ENCODE results near the gene NFATC2. TPM values are rescaled to one million over a fixed set of nuclear protein-coding genes. Genes with fewer than 3 reads are reported as not detected.

NFATC2 gene
- total and polyA plus RNA-seq, 12 donors: 0.61 to 7.7 (median 4.0) TPM

- intact Hi-C loops (cut with DNase I): no loop called here
- H3K4me1 ChIP-seq (replicated peaks in 1 of 2): peaks cover 0 to 1% of the 10 kb centered on the region in 2 donors
- DNase-seq: no peak
- WGBS, 4 donors: 70 to 82% (median 81%) methylated on average over 16 to 21 of the region's 21 CpGs
- TF ChIP-seq POLR2A (IDR thresholded peaks at IDR 0.05) (no peak), CTCF (IDR thresholded peaks at IDR 0.05) (no peak)
- no peak overlapping the region for H3K27ac ChIP-seq
- H3K9me3 ChIP-seq (replicated peaks in 1 of 3): no peaks in the 10 kb centered on the region
- no peak overlapping the region for H3K4me3 ChIP-seq
- no peaks in the 10 kb centered on the region for H3K36me3 ChIP-seq (replicated peaks in 1 of 2)
- no peaks in the 10 kb centered on the region for H3K27me3 ChIP-seq
These were observed 125.0 kb downstream of the NFATC2 start for GRCh38 chr20:51417250-51418136.

- H3K36me3 ChIP-seq (replicated peaks in 1 of 2): no peaks in the 10 kb centered on the region
- H3K27me3 ChIP-seq: no peaks in the 10 kb centered on the region
- intact Hi-C loops (cut with DNase I): no loop called here
- TF ChIP-seq CTCF (IDR thresholded peaks at IDR 0.05) (no peak), POLR2A (IDR thresholded peaks at IDR 0.05) (no peak)
- DNase-seq: no peak
- no peaks in the 10 kb centered on the region for H3K9me3 ChIP-seq (replicated peaks in 1 of 3)
- 77 to 84% (median 79%) methylated on average over 6 of the region's 6 CpGs for WGBS, 4 donors
- H3K4me1 ChIP-seq (replicated peaks in 1 of 2): peaks cover 0 to 4% of the 10 kb centered on the region in 2 donors
- no peak overlapping the region for H3K27ac ChIP-seq
- H3K4me3 ChIP-seq: no peak overlapping the region
These were observed 125.8 kb downstream of the NFATC2 start for GRCh38 chr20:51416532-51417249.

- Histone ChIP-seq H3K27ac (no peak overlapping the region), H3K36me3 (replicated peaks in 1 of 2) (no peaks in the 10 kb centered on the region), H3K27me3 (no peaks in the 10 kb centered on the region), H3K4me1 (replicated peaks in 1 of 2) (peaks cover 0 to 4% of the 10 kb centered on the region in 2 donors), H3K4me3 (no peak overlapping the region), H3K9me3 (replicated peaks in 1 of 3) (no peaks in the 10 kb centered on the region)
- WGBS, 4 donors: 78 to 93% (median 87%) methylated on average over 5 of the region's 5 CpGs
- TF ChIP-seq CTCF (IDR thresholded peaks at IDR 0.05) (no peak), POLR2A (IDR thresholded peaks at IDR 0.05) (no peak)
- intact Hi-C loops (cut with DNase I): no loop called here
- no peak for DNase-seq
These were observed 128.7 kb downstream of the NFATC2 start for GRCh38 chr20:51413857-51414256.

GRCh38 chr20:51412951-51413481 is 129.5 kb downstream of the NFATC2 start:
- Histone ChIP-seq H3K9me3 (replicated peaks in 1 of 3) (no peaks in the 10 kb centered on the region), H3K4me3 (no peak overlapping the region), H3K27me3 (no peaks in the 10 kb centered on the region), H3K4me1 (replicated peaks in 1 of 2) (peaks cover 0 to 4% of the 10 kb centered on the region in 2 donors), H3K27ac (no peak overlapping the region), H3K36me3 (replicated peaks in 1 of 2) (no peaks in the 10 kb centered on the region)
- WGBS, 4 donors: 44 to 66% (median 56%) methylated on average over 4 to 15 of the region's 15 CpGs
- no peak for DNase-seq
- TF ChIP-seq CTCF (IDR thresholded peaks at IDR 0.05): no peak
- TF ChIP-seq POLR2A (IDR thresholded peaks at IDR 0.05): no peak
- intact Hi-C loops (cut with DNase I): no loop called here
